Lower leg skin (tissue), 4 donors: ENCODE results near the gene SULT4A1. TPM values are rescaled to one million over a fixed set of nuclear protein-coding genes. Genes with fewer than 3 reads are reported as not detected.

Experiments used
- DNase-seq, 2 donors: peaks; one replicate each; pipeline ENCODE4 v3.0.0-alpha.2; 2019; ENCODE audit warnings: low spot score in 2 of 2
- H3K4me3 ChIP-seq: fragments of 200-600 bp; sonication (generic); 2 replicates; pipeline ENCODE4 v1.5.1; 2017; ENCODE audit warnings: mild to moderate bottlenecking, low read depth; ENCODE audit not compliant: poor library complexity, severe bottlenecking
- CTCF ChIP-seq, 3 donors: fragments of 450-650 bp; IDR thresholded peaks; one replicate each; pipeline ENCODE4 v1.5.1; 2016; ENCODE audit warnings: antibody characterized with exemption in 3 of 3, mild to moderate bottlenecking in 3 of 3, moderate library complexity in 2 of 3
- POLR2A ChIP-seq, 2 donors: fragments of 450-650 bp; IDR thresholded peaks; one replicate each; pipeline ENCODE4 v1.6.1; 2016 to 2017; ENCODE audit warnings: antibody characterized with exemption in 2 of 2, mild to moderate bottlenecking in 1 of 2, moderate library complexity in 1 of 2
- WGBS, 2 donors: methylation state at CpG; one replicate each; pipeline ENCODE4 v1.1.5; 2018; 5-methylcytosine and 5-hydroxymethylcytosine counted together
- intact Hi-C: fragments of 100-400 bp; cut with DNase I; formaldehyde crosslinking; loops from one replicate; pipeline ENCODE4 v1.15.0; 2023; ENCODE audit warnings: low total_unique reads
- total RNA-seq, 4 donors: library from RNA; depleted of rRNA; stranded (reverse); fragments of >200 nt; gene quantifications; one replicate each; pipeline ENCODE4 v1.1.0, GENCODE V29; 2016

SULT4A1 gene
- total RNA-seq, 4 donors from 2014 or later: not detected

- DNase-seq: no peak
- H3K4me3 ChIP-seq: no peak overlapping the region
- WGBS, 2 donors: 62 to 71% methylated on average over 5 of the region's 5 CpGs
- intact Hi-C loops: no loop called here
- no peak for TF ChIP-seq CTCF (IDR thresholded peaks at IDR 0.05)
- TF ChIP-seq POLR2A (IDR thresholded peaks at IDR 0.05): no peak
Measured at GRCh38 chr22:43901976-43902643, 39.8 kb upstream of the SULT4A1 start.

GRCh38 chr22:43900206-43900605, 37.9 kb upstream of the SULT4A1 start:
- TF ChIP-seq CTCF (IDR thresholded peaks at IDR 0.05): no peak
- no peak for TF ChIP-seq POLR2A (IDR thresholded peaks at IDR 0.05)
- WGBS, 2 donors: 59 to 74% methylated on average over 6 to 7 of the region's 7 CpGs
- no peak overlapping the region for H3K4me3 ChIP-seq
- no peak for DNase-seq
- intact Hi-C loops: no loop called here

GRCh38 chr22:43897751-43898261, 35.5 kb upstream of the SULT4A1 start:
- intact Hi-C loops: no loop called here
- WGBS, 2 donors: 42 to 63% methylated on average over 12 of the region's 12 CpGs
- H3K4me3 ChIP-seq: no peak overlapping the region

GRCh38 chr22:43895986-43896645, 33.8 kb upstream of the SULT4A1 start:
- WGBS, 2 donors: 45 to 48% methylated on average over 11 of the region's 11 CpGs
- TF ChIP-seq CTCF (IDR thresholded peaks at IDR 0.05) (no peak), POLR2A (IDR thresholded peaks at IDR 0.05) (no peak)
- no peak overlapping the region for H3K4me3 ChIP-seq
- DNase-seq: no peak
- intact Hi-C loops: no loop called here

More at GRCh38 chr22:43897751-43898261, 35.5 kb upstream of the SULT4A1 start:
- no peak for DNase-seq
- no peak for TF ChIP-seq POLR2A (IDR thresholded peaks at IDR 0.05)
- no peak for TF ChIP-seq CTCF (IDR thresholded peaks at IDR 0.05)

GRCh38 chr22:43894122-43894521, 31.8 kb upstream of the SULT4A1 start:
- no peak overlapping the region for H3K4me3 ChIP-seq
- WGBS, 2 donors: 76 to 78% methylated on average over 5 of the region's 5 CpGs
- TF ChIP-seq CTCF (IDR thresholded peaks at IDR 0.05) (no peak), POLR2A (IDR thresholded peaks at IDR 0.05) (no peak)
- intact Hi-C loops: no loop called here
- DNase-seq: no peak
